K562 (cell line): ENCODE measurements around the gene C11orf86. TPM values are rescaled to one million over a fixed set of nuclear protein-coding genes. Genes with fewer than 3 reads are reported as not detected.
A peak's percentile ranks its signal among the peaks of the same experiment; 100 is the strongest.
"Not testable (repeated sequence)": the region's sequence is repeated elsewhere in the genome, so short reads cannot be mapped to it uniquely, and the experiment has no call there.

Experiments
- ATAC-seq: fragments of 200-7000 bp; cut with Tn5 transposase; 3 replicates; pipeline ENCODE4 v1.9.1; 2020; ENCODE audit warnings: moderate library complexity
- BruUV-seq: library from RNA; stranded (reverse); fragments of 400-500 nt; replicated peaks from 2 replicates; lab custom pipeline; 2021; lab: Mats Ljungman, UMichigan
- CTCF ChIA-PET: fragments of 300-600 bp; formaldehyde crosslinking; extraction: SDS; loops from one replicate; lab custom pipeline; 2021; ENCODE audit warnings: low intra/inter-chr PET ratio; lab: Yijun Ruan, JAX
- POLR2A ChIA-PET: fragments of 300-600, 350-650 bp; sonication (Branson Sonifier 250); formaldehyde crosslinking; extraction: SDS; loops from one replicate; lab custom pipeline; 2021; ENCODE audit warnings: antibody characterized with exemption, inconsistent platforms; lab: Yijun Ruan, JAX
- DNase-seq, 4 experiments: peaks; one replicate each; pipeline versions ENCODE4 v3.0.0 to v3.0.0-alpha.2; 2011 to 2018; ENCODE audit warnings: low spot score in 3 of 4, mixed read lengths in 3 of 4; ENCODE audit errors: extremely low read depth in 1 of 4
- FAIRE-seq: peaks from 2 replicates; lab custom pipeline; 2011; peaks lifted over from hg19 to GRCh38; lab: Jason Lieb, UNC
- H2AFZ ChIP-seq: 2 replicates; pipeline ENCODE4 v1.6.0; 2011; ENCODE audit warnings: low read depth, low read length, control low read depth, inconsistent platforms
- H3K27ac ChIP-seq: fragments of 200-600 bp; 3 replicates; pipeline ENCODE4 v1.8.0; 2011; ENCODE audit warnings: low read depth, mild to moderate bottlenecking, control low read depth, inconsistent platforms, low read length, moderate library complexity, mixed read lengths; ENCODE audit errors: extremely low read depth
- H3K27me3 ChIP-seq, 2 experiments: fragments of 300-600 bp in 1 of 2; 2 replicates in 1 of 2; 3 replicates in 1 of 2; pipeline versions ENCODE4 v1.6.0 to v1.8.0; 2011; ENCODE audit warnings: inconsistent platforms in 2 of 2, low read length in 2 of 2, mild to moderate bottlenecking in 1 of 2, mixed read lengths in 1 of 2, moderate library complexity in 1 of 2; ENCODE audit not compliant: control insufficient read depth in 2 of 2, insufficient read depth in 2 of 2
- H3K36me3 ChIP-seq: fragments of 300-600 bp; 3 replicates; pipeline ENCODE4 v1.8.0; 2011; ENCODE audit warnings: mild to moderate bottlenecking, low read length, inconsistent platforms; ENCODE audit not compliant: control insufficient read depth, insufficient read depth
- H3K4me1 ChIP-seq, 2 experiments: fragments of 200-600 bp in 1 of 2; replicated peaks in 1 of 2; 2 replicates in 1 of 2; 3 replicates in 1 of 2; pipeline versions ENCODE4 v1.5.1 to v1.8.0; 2011; ENCODE audit warnings: inconsistent platforms in 2 of 2, low read length in 2 of 2, mild to moderate bottlenecking in 1 of 2, mixed read lengths in 1 of 2, moderate library complexity in 1 of 2; ENCODE audit not compliant: control insufficient read depth in 2 of 2, insufficient read depth in 2 of 2
- H3K4me2 ChIP-seq: 2 replicates; pipeline ENCODE4 v1.6.1; 2011; ENCODE audit warnings: low read length, control low read depth, inconsistent platforms, mixed read lengths; ENCODE audit not compliant: insufficient read depth
- H3K4me3 ChIP-seq: fragments of 200-600 bp; sonication (generic), shearing (Covaris generic); 2 replicates; pipeline ENCODE4 v1.5.1; 2016; ENCODE audit warnings: control low read depth, inconsistent platforms
- H3K79me2 ChIP-seq: fragments of 200-600 bp; 3 replicates; pipeline ENCODE4 v1.8.0; 2011; ENCODE audit warnings: low read length, inconsistent platforms; ENCODE audit not compliant: control insufficient read depth, insufficient read depth
- H3K9ac ChIP-seq, 2 experiments: 2 replicates each; pipeline versions ENCODE4 v1.6.0 to v1.6.1; 2011; ENCODE audit warnings: low read depth in 2 of 2, low read length in 2 of 2, control low read depth in 1 of 2, inconsistent platforms in 1 of 2, mild to moderate bottlenecking in 1 of 2, mixed read lengths in 1 of 2; ENCODE audit not compliant: insufficient read depth in 1 of 2
- H3K9me1 ChIP-seq: one replicate; pipeline ENCODE4 v1.6.0; 2011; ENCODE audit warnings: inconsistent platforms, mild to moderate bottlenecking, low read length, moderate library complexity; ENCODE audit not compliant: control insufficient read depth, insufficient read depth
- H3K9me3 ChIP-seq: replicated peaks from 2 replicates; pipeline ENCODE4 v1.5.1; 2011; ENCODE audit warnings: low read depth, low read length, inconsistent platforms; ENCODE audit not compliant: control insufficient read depth, insufficient read depth
- H4K20me1 ChIP-seq: replicated peaks from 2 replicates; pipeline ENCODE4 v1.6.1; 2011; ENCODE audit warnings: low read length, inconsistent platforms, mixed read lengths; ENCODE audit not compliant: control insufficient read depth, insufficient read depth
- C11orf30 ChIP-seq: fragments of 450-650 bp; IDR thresholded peaks from 2 replicates; pipeline ENCODE4 v1.6.1; 2016; ENCODE audit warnings: low read depth, mild to moderate bottlenecking
- ILF3 ChIP-seq: fragments of 450-650 bp; IDR thresholded peaks from 2 replicates; pipeline ENCODE4 v1.6.1; 2018; ENCODE audit warnings: antibody characterized with exemption, mild to moderate bottlenecking, moderate library complexity, borderline replicate concordance
- NFYB ChIP-seq: IDR thresholded peaks from 2 replicates; pipeline ENCODE4 v1.6.1; 2011; ENCODE audit warnings: mild to moderate bottlenecking, moderate library complexity; ENCODE audit not compliant: insufficient read length; ENCODE audit errors: extremely low read depth
- PHF8 ChIP-seq: fragments of 200-600 bp; sonication (generic); IDR thresholded peaks from 2 replicates; pipeline ENCODE4 v1.6.1; 2012; ENCODE audit warnings: mixed run types, mild to moderate bottlenecking, inconsistent platforms, low read length, moderate library complexity, borderline replicate concordance
- POLR2A ChIP-seq: fragments of 450-650 bp; conservative IDR thresholded peaks from 2 replicates; pipeline ENCODE4 v1.6.1; 2016
- POLR2G ChIP-seq: fragments of 200-400 bp; formaldehyde crosslinking; IDR thresholded peaks from 2 replicates; pipeline ENCODE4 v1.6.1; 2017; ENCODE audit warnings: low read depth, mild to moderate bottlenecking, antibody characterized with exemption, low read length, moderate library complexity
- RFX1 ChIP-seq: fragments of 450-650 bp; IDR thresholded peaks from 2 replicates; pipeline ENCODE4 v1.6.1; 2016; ENCODE audit warnings: mild to moderate bottlenecking, moderate library complexity
- ZBTB8A ChIP-seq: fragments of 450-650 bp; IDR thresholded peaks from 2 replicates; pipeline ENCODE4 v1.6.1; 2018; ENCODE audit warnings: mild to moderate bottlenecking, moderate library complexity; ENCODE audit not compliant: partially characterized antibody
- ZNF224 ChIP-seq: sonication (generic); formaldehyde crosslinking; IDR thresholded peaks from 2 replicates; pipeline ENCODE4 v1.8.0; 2022; ENCODE audit warnings: mild to moderate bottlenecking, missing genetic modification reagents
- ZNF316 ChIP-seq: fragments of 450-650 bp; IDR thresholded peaks from 2 replicates; pipeline ENCODE4 v1.6.1; 2016
- WGBS: fragments of 100-300 bp; shearing (Covaris generic); methylation state at CpG from one replicate; pipeline ENCODE4 v1.1.6; 2016; ENCODE audit warnings: low coverage, mixed read lengths; ENCODE audit not compliant: insufficient coverage; ENCODE audit errors: missing lambda C conversion rate; 5-methylcytosine and 5-hydroxymethylcytosine counted together
- in situ Hi-C: fragments of 300-500 bp; cut with MboI; formaldehyde crosslinking; loops from 4 replicates; pipeline ENCODE4 v1.15.0; 2018; ENCODE audit warnings: inconsistent platforms, mixed read lengths
- intact Hi-C: fragments of 100-400 bp; cut with micrococcal nuclease; formaldehyde crosslinking; loops from 2 replicates; pipeline ENCODE4 v1.14.2; 2022
- polyA plus RNA-seq, 8 experiments: library from polyadenylated mRNA; depleted of rRNA in 4 of 8; stranded (reverse) in 5 of 8; unstranded in 3 of 8; fragments of >200 nt; fragmentation: Nextera tagmentation in 2 of 8; fragmentation: Illumina TruSeq in 1 of 8; extraction: Ambion mirVana in 2 of 8; extraction: Trizol in 1 of 8; gene quantifications; 2 replicates each; pipeline versions ENCODE4 v1.2.1 to v1.2.3, GENCODE V29; 2011 to 2014; ENCODE audit warnings: inconsistent platforms in 1 of 8, missing spikeins in 1 of 8
- total RNA-seq, 7 experiments: library from RNA; depleted of rRNA in 6 of 7; stranded (reverse); fragments of >200 nt in 6 of 7; fragmentation: Illumina TruSeq in 2 of 7; extraction: Trizol in 2 of 7; gene quantifications; 2 replicates each; pipeline versions ENCODE4 v1.2.1 to v1.2.3, GENCODE V29; 2011 to 2021; ENCODE audit warnings: low replicate concordance in 1 of 7
- TF ChIP-seq, protein P1 (sequence below): sonication (generic); formaldehyde crosslinking; IDR thresholded peaks from 2 replicates; pipeline ENCODE4 v1.8.1; 2023; ENCODE audit warnings: mild to moderate bottlenecking, missing genetic modification reagents
- TF ChIP-seq, protein P2 (sequence below): fragments of 250-450 bp; sonication (Bioruptor Pico); IDR thresholded peaks from 2 replicates; pipeline ENCODE4 v1.8.0; 2021; ENCODE audit warnings: mild to moderate bottlenecking, moderate library complexity
- TF ChIP-seq, protein P3 (sequence below): fragments of 450-650 bp; IDR thresholded peaks from 2 replicates; pipeline ENCODE4 v1.6.1; 2017; ENCODE audit warnings: antibody characterized with exemption

C11orf86 gene
- total and polyA plus RNA-seq, 9 of the 15 experiments (the other 6 are each of a cell fraction or from before 2014, with no cell fraction given): not detected

DNA sequence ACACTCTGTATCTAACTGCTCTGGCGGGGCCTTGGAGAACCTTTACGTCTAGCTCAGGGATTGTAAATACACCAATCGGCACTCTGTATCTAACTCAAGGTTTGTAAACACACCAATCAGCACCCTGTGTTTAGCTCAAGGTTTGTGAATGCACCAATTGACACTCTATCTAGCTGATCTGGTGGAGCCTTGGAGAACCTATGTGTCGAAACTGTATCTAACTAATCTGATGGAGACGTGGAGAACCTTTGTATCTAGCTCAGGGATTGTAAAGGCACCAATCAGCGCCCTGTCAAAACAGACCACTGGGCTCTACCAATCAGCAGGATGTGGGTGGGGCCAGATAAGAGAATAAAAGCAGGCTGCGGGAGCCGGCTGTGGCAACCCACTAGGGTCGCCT, 14.3 kb downstream of the C11orf86 start:
- CTCF ChIA-PET, BruUV-seq: not testable (repeated sequence)
- 36% methylated on average over 8 of the region's 9 CpGs for WGBS

DNA sequence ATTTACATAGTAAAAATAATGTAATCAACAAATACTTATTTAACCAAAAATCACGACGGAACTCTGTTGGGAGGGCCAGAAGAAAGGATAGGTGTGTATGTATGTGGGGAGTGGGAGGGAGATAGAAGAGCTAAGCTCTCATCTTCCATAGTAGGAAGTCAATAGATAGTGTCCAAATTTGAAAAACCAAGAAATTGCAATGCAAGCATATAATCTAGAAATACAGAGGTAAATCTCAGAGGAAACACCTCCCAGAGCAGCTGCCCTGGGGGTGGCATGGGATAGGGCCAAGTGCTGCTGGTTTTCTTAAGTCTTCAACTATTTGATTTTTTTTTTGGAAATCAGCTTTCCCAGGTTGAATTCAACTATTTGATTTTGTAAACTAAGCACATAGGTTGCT, 16.9 kb downstream of the C11orf86 start:
- no TSS peak for BruUV-seq
- CTCF ChIA-PET: no interaction called here
- TF ChIP-seq RFX1: no peak
- TF ChIP-seq ZNF224 (CRISPR knock-in tag): no peak
- TF ChIP-seq, protein P1, sequence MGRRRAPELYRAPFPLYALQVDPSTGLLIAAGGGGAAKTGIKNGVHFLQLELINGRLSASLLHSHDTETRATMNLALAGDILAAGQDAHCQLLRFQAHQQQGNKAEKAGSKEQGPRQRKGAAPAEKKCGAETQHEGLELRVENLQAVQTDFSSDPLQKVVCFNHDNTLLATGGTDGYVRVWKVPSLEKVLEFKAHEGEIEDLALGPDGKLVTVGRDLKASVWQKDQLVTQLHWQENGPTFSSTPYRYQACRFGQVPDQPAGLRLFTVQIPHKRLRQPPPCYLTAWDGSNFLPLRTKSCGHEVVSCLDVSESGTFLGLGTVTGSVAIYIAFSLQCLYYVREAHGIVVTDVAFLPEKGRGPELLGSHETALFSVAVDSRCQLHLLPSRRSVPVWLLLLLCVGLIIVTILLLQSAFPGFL (CRISPR knock-in tag): no peak
- TF ChIP-seq, protein P2, sequence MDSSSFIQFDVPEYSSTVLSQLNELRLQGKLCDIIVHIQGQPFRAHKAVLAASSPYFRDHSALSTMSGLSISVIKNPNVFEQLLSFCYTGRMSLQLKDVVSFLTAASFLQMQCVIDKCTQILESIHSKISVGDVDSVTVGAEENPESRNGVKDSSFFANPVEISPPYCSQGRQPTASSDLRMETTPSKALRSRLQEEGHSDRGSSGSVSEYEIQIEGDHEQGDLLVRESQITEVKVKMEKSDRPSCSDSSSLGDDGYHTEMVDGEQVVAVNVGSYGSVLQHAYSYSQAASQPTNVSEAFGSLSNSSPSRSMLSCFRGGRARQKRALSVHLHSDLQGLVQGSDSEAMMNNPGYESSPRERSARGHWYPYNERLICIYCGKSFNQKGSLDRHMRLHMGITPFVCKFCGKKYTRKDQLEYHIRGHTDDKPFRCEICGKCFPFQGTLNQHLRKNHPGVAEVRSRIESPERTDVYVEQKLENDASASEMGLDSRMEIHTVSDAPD (CRISPR knock-in tag): no peak
- no peak for TF ChIP-seq POLR2A
- no peak for TF ChIP-seq ILF3
- no peak for TF ChIP-seq ZBTB8A
- TF ChIP-seq ZNF316: peak; percentile 79
- TF ChIP-seq PHF8: no peak
- TF ChIP-seq, protein P3, sequence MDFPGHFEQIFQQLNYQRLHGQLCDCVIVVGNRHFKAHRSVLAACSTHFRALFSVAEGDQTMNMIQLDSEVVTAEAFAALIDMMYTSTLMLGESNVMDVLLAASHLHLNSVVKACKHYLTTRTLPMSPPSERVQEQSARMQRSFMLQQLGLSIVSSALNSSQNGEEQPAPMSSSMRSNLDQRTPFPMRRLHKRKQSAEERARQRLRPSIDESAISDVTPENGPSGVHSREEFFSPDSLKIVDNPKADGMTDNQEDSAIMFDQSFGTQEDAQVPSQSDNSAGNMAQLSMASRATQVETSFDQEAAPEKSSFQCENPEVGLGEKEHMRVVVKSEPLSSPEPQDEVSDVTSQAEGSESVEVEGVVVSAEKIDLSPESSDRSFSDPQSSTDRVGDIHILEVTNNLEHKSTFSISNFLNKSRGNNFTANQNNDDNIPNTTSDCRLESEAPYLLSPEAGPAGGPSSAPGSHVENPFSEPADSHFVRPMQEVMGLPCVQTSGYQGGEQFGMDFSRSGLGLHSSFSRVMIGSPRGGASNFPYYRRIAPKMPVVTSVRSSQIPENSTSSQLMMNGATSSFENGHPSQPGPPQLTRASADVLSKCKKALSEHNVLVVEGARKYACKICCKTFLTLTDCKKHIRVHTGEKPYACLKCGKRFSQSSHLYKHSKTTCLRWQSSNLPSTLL: no peak
- peak; percentile 45; the same call in 1 of the 2 replicates for TF ChIP-seq C11orf30

More for the DNA sequence above, 14.3 kb downstream of the C11orf86 start:
- intact Hi-C loops, H3K9me3 ChIP-seq, ATAC-seq, H3K4me3 ChIP-seq, in situ Hi-C loops, H4K20me1 ChIP-seq, H3K27ac ChIP-seq, H3K4me2 ChIP-seq, H2AFZ ChIP-seq, H3K4me1 ChIP-seq, FAIRE-seq, H3K9ac ChIP-seq, H3K79me2 ChIP-seq, H3K9me1 ChIP-seq, DNase-seq, H3K36me3 ChIP-seq: not testable (repeated sequence)
- H3K27me3 ChIP-seq: peaks cover 3 to 18% of the 10 kb centered on the region in 2 experiments; a peak in 2 of 5 replicates
- POLR2A ChIA-PET: interaction anchor here (0.6 to 0.7 kb wide), 2 partner anchors 111 to 1141 kb away, joined by 3 to 4 read pairs; no protein-coding TSS in a partner anchor
- 0 out of 2 replicates have a peak, but pooled peaks have one; percentile 17 for TF ChIP-seq POLR2G
- peak; percentile 47 for TF ChIP-seq NFYB

More for the DNA sequence above, 16.9 kb downstream of the C11orf86 start:
- Histone ChIP-seq H3K9me1 (no peaks in the 10 kb centered on the region), H3K9ac (no peak overlapping the region), H3K9me3 (no peaks in the 10 kb centered on the region), H3K27me3 (peaks cover 3 to 23% of the 10 kb centered on the region in 2 experiments; a peak in 3 of 5 replicates), H3K4me2 (no peak overlapping the region), H2AFZ (no peak overlapping the region), H3K79me2 (no peaks in the 10 kb centered on the region), H4K20me1 (no peaks in the 10 kb centered on the region), H3K4me1 (peaks cover 0 to 8% of the 10 kb centered on the region in 2 experiments; a peak in 3 of 5 replicates), H3K36me3 (no peaks in the 10 kb centered on the region), H3K27ac (no peak overlapping the region), H3K4me3 (no peak overlapping the region)
- POLR2A ChIA-PET: interaction anchor here (1.2 kb wide), 1 partner anchor 14 kb away, joined by 3 read pairs; no protein-coding TSS in a partner anchor
- 15% methylated on average over 2 of the region's 2 CpGs for WGBS
- DNase-seq (no peak), FAIRE-seq (no peak), ATAC-seq (no peak)
- intact Hi-C loops (no loop called here), in situ Hi-C loops (no loop called here)
